Upper lobe of left lung (tissue), 6 donors: Measurements from ENCODE around the gene TPMT. TPM values are rescaled to one million over a fixed set of nuclear protein-coding genes. Genes with fewer than 3 reads are reported as not detected.

Source experiments
- ATAC-seq, 2 donors: fragments of 200-7000 bp; cut with Tn5 transposase; one replicate each; pipeline ENCODE4 v1.9.1; 2022; ENCODE audit warnings: mild to moderate bottlenecking in 2 of 2, moderate library complexity in 2 of 2; ENCODE audit not compliant: low FRiP score in 2 of 2
- DNase-seq, 2 donors: peaks; one replicate each; pipeline ENCODE4 v3.0.0-alpha.2; 2019 to 2020
- H3K27ac ChIP-seq, 4 donors: fragments of 200-600 bp; sonication (generic); one replicate each; pipeline ENCODE4 v1.5.1; 2016 to 2019
- H3K27me3 ChIP-seq, 4 donors: fragments of 200-600 bp; sonication (generic); one replicate each; pipeline ENCODE4 v1.5.1; 2017 to 2019
- H3K36me3 ChIP-seq, 4 donors: fragments of 200-600 bp; sonication (generic); one replicate each; pipeline ENCODE4 v1.5.1; 2016 to 2019
- H3K4me1 ChIP-seq, 4 donors: fragments of 200-600 bp; sonication (generic); one replicate each; pipeline ENCODE4 v1.5.1; 2018 to 2019
- H3K4me3 ChIP-seq, 4 donors: fragments of 200-600 bp; sonication (generic); one replicate each; pipeline ENCODE4 v1.5.1; 2017 to 2019; ENCODE audit warnings: mild to moderate bottlenecking in 2 of 4, moderate library complexity in 1 of 4
- H3K9me3 ChIP-seq, 4 donors: fragments of 200-600 bp; sonication (generic); one replicate each; pipeline ENCODE4 v1.5.1; 2018 to 2019
- CTCF ChIP-seq, 6 experiments: fragments of 450-650 bp in 4 of 6; fragments of 200-600 bp in 2 of 6; sonication (generic) in 2 of 6; IDR thresholded peaks; one replicate each; pipeline ENCODE4 v1.5.1; 2016 to 2019; ENCODE audit warnings: antibody characterized with exemption in 6 of 6
- EP300 ChIP-seq, 4 donors: sonication (generic); formaldehyde crosslinking; IDR thresholded peaks; one replicate each; pipeline ENCODE4 v1.5.1; 2017; ENCODE audit warnings: antibody characterized with exemption in 4 of 4, control low read depth in 2 of 4
- POLR2A ChIP-seq, 4 donors: fragments of 450-650 bp; IDR thresholded peaks; one replicate each; pipeline ENCODE4 v1.5.1; 2016 to 2017; ENCODE audit warnings: antibody characterized with exemption in 4 of 4, mild to moderate bottlenecking in 2 of 4
- POLR2AphosphoS5 ChIP-seq, 2 donors: sonication (generic); formaldehyde crosslinking; IDR thresholded peaks; one replicate each; pipeline ENCODE4 v1.5.1; 2017; ENCODE audit warnings: antibody characterized with exemption in 2 of 2
- WGBS, 2 donors: methylation state at CpG; one replicate each; pipeline ENCODE4 v1.1.5; 2017 to 2018; 5-methylcytosine and 5-hydroxymethylcytosine counted together
- total RNA-seq, 6 donors: library from RNA; depleted of rRNA in 4 of 6; stranded (reverse); fragments of >200 nt in 4 of 6; gene quantifications; one replicate each; pipeline versions ENCODE4 v1.1.0 to v1.2.1, GENCODE V29; 2016 to 2021
- donor health status: DM: no; HTN: no; CAD: no; lungs with moderate emphysema.
- donor health status: DM: no; HTN: yes; CAD: no; lungs with severe emphysema.

TPMT gene
- total RNA-seq, 6 donors from 2014 or later = 5.2 to 12.2 (median 10.7) TPM

DNA sequence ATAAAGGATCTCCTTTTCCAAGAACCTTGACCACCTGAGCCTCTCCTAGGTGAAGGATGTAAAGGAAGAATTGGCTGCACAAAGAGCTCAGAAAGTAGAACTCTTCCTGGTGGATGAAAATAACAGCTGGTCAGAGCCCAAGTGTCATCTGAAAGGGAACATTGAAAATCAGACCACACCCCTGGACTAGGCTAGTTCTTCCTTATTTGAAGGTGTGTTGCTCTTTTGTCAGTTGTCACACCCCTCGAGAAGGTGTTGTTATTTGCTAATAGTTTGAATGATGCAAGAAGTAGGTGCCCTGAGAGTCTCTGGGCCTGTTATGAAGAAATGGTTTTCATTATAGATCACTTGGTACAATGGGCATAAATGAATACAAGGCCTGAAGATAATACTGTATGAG lies 63.5 kb downstream of the TPMT start:
- TF ChIP-seq POLR2A (IDR thresholded peaks at IDR 0.05) (no peak), CTCF (IDR thresholded peaks at IDR 0.05) (no peak), POLR2AphosphoS5 (IDR thresholded peaks at IDR 0.05) (no peak), EP300 (IDR thresholded peaks at IDR 0.05) (no peak)
- Histone ChIP-seq H3K4me3 (no peak overlapping the region), H3K36me3 (no peaks in the 10 kb centered on the region), H3K27me3 (no peaks in the 10 kb centered on the region), H3K9me3 (peaks cover 0 to 5% (median 2%) of the 10 kb centered on the region in 4 donors), H3K27ac (no peak overlapping the region), H3K4me1 (no peaks in the 10 kb centered on the region)
- DNase-seq = no peak
- 64 to 69% methylated on average over 1 of the region's 1 CpG for WGBS, 2 donors
- ATAC-seq = no peak

- WGBS, 2 donors = 87 to 88% methylated on average over 1 of the region's 1 CpG
- TF ChIP-seq POLR2A (IDR thresholded peaks at IDR 0.05) (no peak), POLR2AphosphoS5 (IDR thresholded peaks at IDR 0.05) (no peak), EP300 (IDR thresholded peaks at IDR 0.05) (no peak), CTCF (IDR thresholded peaks at IDR 0.05) (no peak)
- H3K36me3 ChIP-seq = no peaks in the 10 kb centered on the region
Observed at GRCh38 chr6:18090349-18090786, 64.5 kb downstream of the TPMT start.

GRCh38 chr6:18088419-18089296 lies 66.2 kb downstream of the TPMT start:
- TF ChIP-seq POLR2A (IDR thresholded peaks at IDR 0.05) (no peak), EP300 (IDR thresholded peaks at IDR 0.05) (peak in 1 of 4 donors; percentile 41), POLR2AphosphoS5 (IDR thresholded peaks at IDR 0.05) (no peak)
- no peaks in the 10 kb centered on the region for H3K36me3 ChIP-seq
- ATAC-seq = peak; percentile 65 to 88
- H3K27me3 ChIP-seq = no peaks in the 10 kb centered on the region
- H3K9me3 ChIP-seq = peaks cover 0 to 5% (median 2%) of the 10 kb centered on the region in 4 donors
- peak overlapping the region in 1 of 4 donors; percentile 26 for H3K27ac ChIP-seq
- no peaks in the 10 kb centered on the region for H3K4me1 ChIP-seq
- DNase-seq = no peak
- H3K4me3 ChIP-seq = no peak overlapping the region
- 56 to 61% methylated on average over 5 of the region's 5 CpGs for whole genome bisulfite sequencing, 2 donors

More at GRCh38 chr6:18090349-18090786, 64.5 kb downstream of the TPMT start:
- Histone ChIP-seq H3K4me3 (no peak overlapping the region), H3K9me3 (peaks cover 0 to 5% (median 2%) of the 10 kb centered on the region in 4 donors), H3K4me1 (no peaks in the 10 kb centered on the region), H3K27ac (no peak overlapping the region), H3K27me3 (no peaks in the 10 kb centered on the region)
- ATAC-seq (no peak), DNase-seq (no peak)

- no peak for DNase-seq
- no peak for TF ChIP-seq EP300 (IDR thresholded peaks at IDR 0.05)
- no peak for TF ChIP-seq POLR2A (IDR thresholded peaks at IDR 0.05)
- no peak for TF ChIP-seq POLR2AphosphoS5 (IDR thresholded peaks at IDR 0.05)
- no peak for TF ChIP-seq CTCF (IDR thresholded peaks at IDR 0.05)
- no peak overlapping the region for H3K4me3 ChIP-seq
- H3K36me3 ChIP-seq = no peaks in the 10 kb centered on the region
- H3K27ac ChIP-seq = no peak overlapping the region
- ATAC-seq = no peak
- H3K9me3 ChIP-seq = peaks cover 0 to 5% (median 2%) of the 10 kb centered on the region in 4 donors
- no peaks in the 10 kb centered on the region for H3K27me3 ChIP-seq
- H3K4me1 ChIP-seq = no peaks in the 10 kb centered on the region
- 78 to 90% methylated on average over 3 to 5 of the region's 5 CpGs for WGBS, 2 donors
Observed at GRCh38 chr6:18087396-18088165, 67.3 kb downstream of the TPMT start.

GRCh38 chr6:18081025-18081668 lies 73.7 kb downstream of the TPMT start:
- no peak for TF ChIP-seq POLR2AphosphoS5 (IDR thresholded peaks at IDR 0.05)
- TF ChIP-seq POLR2A (IDR thresholded peaks at IDR 0.05) = no peak
- no peak for TF ChIP-seq EP300 (IDR thresholded peaks at IDR 0.05)
- TF ChIP-seq CTCF (IDR thresholded peaks at IDR 0.05) = no peak
- no peaks in the 10 kb centered on the region for H3K36me3 ChIP-seq
- ATAC-seq = no peak
- H3K9me3 ChIP-seq = no peaks in the 10 kb centered on the region
- no peak overlapping the region for H3K27ac ChIP-seq
- H3K4me1 ChIP-seq = no peaks in the 10 kb centered on the region
- 83 to 84% methylated on average over 11 of the region's 11 CpGs for WGBS, 2 donors
- H3K27me3 ChIP-seq = no peaks in the 10 kb centered on the region
- no peak for DNase-seq
- H3K4me3 ChIP-seq = no peak overlapping the region
